Testis (tissue), 3 donors: ENCODE measurements around the gene GUCY2D. TPM values are rescaled to one million over a fixed set of nuclear protein-coding genes. Genes with fewer than 3 reads are reported as not detected.

Experiments
- DNase-seq: peaks from one replicate; pipeline ENCODE4 v3.0.0-alpha.2; 2019
- H3K27ac ChIP-seq, 2 donors: fragments of 200-600 bp; sonication (generic); one replicate each; pipeline ENCODE4 v1.5.1; 2019
- H3K27me3 ChIP-seq: fragments of 200-600 bp; sonication (generic); one replicate; pipeline ENCODE4 v1.5.1; 2019
- H3K36me3 ChIP-seq: fragments of 200-600 bp; sonication (generic); one replicate; pipeline ENCODE4 v1.5.1; 2017; ENCODE audit warnings: low read depth; ENCODE audit errors: missing control alignments
- H3K4me1 ChIP-seq: fragments of 200-600 bp; sonication (generic); one replicate; pipeline ENCODE4 v1.5.1; 2019
- H3K4me3 ChIP-seq, 2 donors: fragments of 200-600 bp; sonication (generic); one replicate each; pipeline ENCODE4 v1.5.1; 2017 to 2019
- H3K9me3 ChIP-seq: fragments of 200-600 bp; sonication (generic); one replicate; pipeline ENCODE4 v1.5.1; 2017
- CTCF ChIP-seq, 3 experiments: fragments of 450-650 bp in 2 of 3; fragments of 200-600 bp in 1 of 3; sonication (generic) in 1 of 3; IDR thresholded peaks; one replicate each; pipeline ENCODE4 v1.5.1; 2016 to 2019; ENCODE audit warnings: antibody characterized with exemption in 3 of 3, mild to moderate bottlenecking in 2 of 3, moderate library complexity in 1 of 3
- POLR2A ChIP-seq: fragments of 450-650 bp; IDR thresholded peaks from one replicate; pipeline ENCODE4 v1.6.1; 2017; ENCODE audit warnings: antibody characterized with exemption, mild to moderate bottlenecking, moderate library complexity
- WGBS, 2 donors: methylation state at CpG; one replicate each; pipeline ENCODE4 v1.1.5; 2018; 5-methylcytosine and 5-hydroxymethylcytosine counted together
- intact Hi-C: fragments of 100-400 bp; cut with DNase I; formaldehyde crosslinking; loops from one replicate; pipeline ENCODE4 v1.15.1; 2023; ENCODE audit warnings: low total_unique reads
- polyA plus RNA-seq: library from polyadenylated mRNA; stranded (reverse); fragments of 350-450 nt; fragmentation: Illumina TruSeq; extraction: RNeasy Lipid Tissue Mini Kit (QIAGEN cat#74804); gene quantifications from one replicate; pipeline ENCODE4 v1.2.3, GENCODE V29; 2014; ENCODE audit warnings: low read depth, low replicate concordance; ENCODE audit not compliant: insufficient read depth
- total RNA-seq, 2 donors: library from RNA; depleted of rRNA; stranded (reverse); fragments of >200 nt; gene quantifications; one replicate each; pipeline ENCODE4 v1.2.3, GENCODE V29; 2016

GUCY2D gene
- total and polyA plus RNA-seq, 3 donors from 2014 or later, result 1.3 to 2.4 (median 1.7) TPM

- Histone ChIP-seq H3K27ac (no peak overlapping the region), H3K4me3 (no peak overlapping the region), H3K9me3 (no peaks in the 10 kb centered on the region), H3K4me1 (no peaks in the 10 kb centered on the region), H3K36me3 (no peaks in the 10 kb centered on the region), H3K27me3 (no peaks in the 10 kb centered on the region)
- no peak for DNase-seq
- TF ChIP-seq POLR2A, result no peak
- TF ChIP-seq CTCF (IDR thresholded peaks at IDR 0.05), result no peak
- intact Hi-C loops, result no loop called here
- 82 to 91% methylated on average over 8 to 9 of the region's 9 CpGs for WGBS, 2 donors
Measured at GRCh38 chr17:8025176-8025911, 22.9 kb downstream of the GUCY2D start.

- Histone ChIP-seq H3K4me1 (no peaks in the 10 kb centered on the region), H3K9me3 (no peaks in the 10 kb centered on the region), H3K27me3 (no peaks in the 10 kb centered on the region), H3K36me3 (no peaks in the 10 kb centered on the region), H3K4me3 (no peak overlapping the region), H3K27ac (no peak overlapping the region)
- intact Hi-C loops, result no loop called here
- 79 to 85% methylated on average over 5 of the region's 5 CpGs for WGBS, 2 donors
- DNase-seq, result no peak
- TF ChIP-seq CTCF (IDR thresholded peaks at IDR 0.05) (no peak), POLR2A (no peak)
Measured at GRCh38 chr17:8029121-8029520, 26.7 kb downstream of the GUCY2D start.

- 49 to 65% methylated on average over 6 of the region's 6 CpGs for WGBS, 2 donors
- no peak for DNase-seq
- intact Hi-C loops, result no loop called here
- Histone ChIP-seq H3K9me3 (no peaks in the 10 kb centered on the region), H3K4me1 (no peaks in the 10 kb centered on the region), H3K27ac (no peak overlapping the region), H3K27me3 (no peaks in the 10 kb centered on the region), H3K36me3 (no peaks in the 10 kb centered on the region), H3K4me3 (no peak overlapping the region)
- TF ChIP-seq CTCF (IDR thresholded peaks at IDR 0.05) (no peak), POLR2A (no peak)
Measured at GRCh38 chr17:8031261-8031661, 28.8 kb downstream of the GUCY2D start.

GRCh38 chr17:8031950-8032349, 29.5 kb downstream of the GUCY2D start:
- 95 to 100% methylated on average over 1 of the region's 1 CpG for WGBS, 2 donors
- Histone ChIP-seq H3K36me3 (no peaks in the 10 kb centered on the region), H3K9me3 (no peaks in the 10 kb centered on the region), H3K4me1 (no peaks in the 10 kb centered on the region), H3K27ac (no peak overlapping the region), H3K4me3 (no peak overlapping the region), H3K27me3 (no peaks in the 10 kb centered on the region)
- no peak for DNase-seq
- intact Hi-C loops, result no loop called here
- TF ChIP-seq CTCF (IDR thresholded peaks at IDR 0.05) (no peak), POLR2A (no peak)

- H3K36me3 ChIP-seq, result no peaks in the 10 kb centered on the region
- no peaks in the 10 kb centered on the region for H3K4me1 ChIP-seq
- no peaks in the 10 kb centered on the region for H3K9me3 ChIP-seq
- DNase-seq, result no peak
- H3K27ac ChIP-seq, result no peak overlapping the region
- H3K4me3 ChIP-seq, result no peak overlapping the region
- 67 to 91% methylated on average over 2 of the region's 2 CpGs for WGBS, 2 donors
- intact Hi-C loops, result no loop called here
- TF ChIP-seq POLR2A (no peak), CTCF (IDR thresholded peaks at IDR 0.05) (no peak)
- H3K27me3 ChIP-seq, result no peaks in the 10 kb centered on the region
Measured at GRCh38 chr17:8032442-8032841, 30.0 kb downstream of the GUCY2D start.
